HepG2 (cell line): ENCODE measurements around the gene AKNA. TPM values are rescaled to one million over a fixed set of nuclear protein-coding genes. Genes with fewer than 3 reads are reported as not detected.

Experiments used
- ATAC-seq: fragments of 200-7000 bp; cut with Tn5 transposase; 3 replicates; pipeline ENCODE4 v1.9.1; 2020; ENCODE audit warnings: mild to moderate bottlenecking, moderate library complexity
- BruUV-seq: library from RNA; stranded (reverse); fragments of 400-500 nt; replicated peaks from 2 replicates; lab custom pipeline; 2021; lab: Mats Ljungman, UMichigan
- CTCF ChIA-PET: fragments of 300-600 bp; formaldehyde crosslinking; extraction: SDS; loops from one replicate; lab custom pipeline; 2021; ENCODE audit warnings: low total read pairs, inconsistent platforms, low intra/inter-chr PET ratio; lab: Yijun Ruan, JAX
- POLR2A ChIA-PET: fragments of 350-600 bp; sonication (Branson Sonifier 250); formaldehyde crosslinking; loops from one replicate; lab custom pipeline; 2020; ENCODE audit warnings: antibody characterized with exemption, inconsistent platforms; lab: Yijun Ruan, JAX
- DNase-seq: peaks from one replicate; pipeline ENCODE4 v3.0.0-alpha.2; 2015; ENCODE audit warnings: low spot score
- FAIRE-seq: peaks from 3 replicates; lab custom pipeline; 2011; peaks lifted over from hg19 to GRCh38; lab: Jason Lieb, UNC
- H2AFZ ChIP-seq: one replicate; pipeline ENCODE4 v1.6.1; 2011; ENCODE audit warnings: low read length, inconsistent platforms
- H3K27ac ChIP-seq: fragments of 300-600 bp; 3 replicates; pipeline ENCODE4 v1.8.0; 2011; ENCODE audit warnings: mixed run types, mild to moderate bottlenecking, mixed read lengths, low read length, inconsistent platforms; ENCODE audit not compliant: insufficient read depth; ENCODE audit errors: extremely low read length
- H3K27me3 ChIP-seq, 2 experiments: fragments of 200-600 bp in 1 of 2; 2 replicates in 1 of 2; 3 replicates in 1 of 2; pipeline versions ENCODE4 v1.6.0 to v1.8.0; 2011; ENCODE audit warnings: low read length in 2 of 2, mild to moderate bottlenecking in 2 of 2, moderate library complexity in 2 of 2, inconsistent platforms in 1 of 2; ENCODE audit not compliant: insufficient read depth in 2 of 2, control insufficient read depth in 1 of 2
- H3K36me3 ChIP-seq, 2 experiments: fragments of 200-600 bp in 1 of 2; replicated peaks in 1 of 2; 2 replicates in 1 of 2; 3 replicates in 1 of 2; pipeline versions ENCODE4 v1.5.1 to v1.8.0; 2011; ENCODE audit warnings: low read length in 2 of 2, inconsistent platforms in 1 of 2; ENCODE audit not compliant: insufficient read depth in 2 of 2, control insufficient read depth in 1 of 2
- H3K4me1 ChIP-seq: 2 replicates; pipeline ENCODE4 v1.5.1; 2012; ENCODE audit warnings: low read length, inconsistent platforms; ENCODE audit not compliant: insufficient read depth
- H3K4me2 ChIP-seq: 2 replicates; pipeline ENCODE4 v1.6.0; 2011; ENCODE audit warnings: low read depth, low read length, inconsistent platforms
- H3K4me3 ChIP-seq, 3 experiments: fragments of 200-600 bp in 1 of 3; sonication (generic), shearing (Covaris generic) in 1 of 3; replicated peaks in 1 of 3; 2 replicates each; pipeline ENCODE4 v1.5.1; 2011 to 2016; ENCODE audit warnings: low read length in 3 of 3, inconsistent platforms in 2 of 3, low read depth in 2 of 3, mild to moderate bottlenecking in 2 of 3, control low read depth in 1 of 3, mixed read lengths in 1 of 3; ENCODE audit not compliant: insufficient read depth in 1 of 3
- H3K79me2 ChIP-seq: one replicate; pipeline ENCODE4 v1.6.1; 2011; ENCODE audit warnings: low read length, inconsistent platforms; ENCODE audit not compliant: insufficient read depth
- H3K9ac ChIP-seq: 2 replicates; pipeline ENCODE4 v1.6.0; 2011; ENCODE audit warnings: mild to moderate bottlenecking, low read depth, low read length, inconsistent platforms; ENCODE audit not compliant: insufficient read depth
- H3K9me3 ChIP-seq: 2 replicates; pipeline ENCODE4 v1.5.1; 2012; ENCODE audit warnings: mild to moderate bottlenecking, low read length
- H4K20me1 ChIP-seq: 2 replicates; pipeline ENCODE4 v1.6.0; 2011; ENCODE audit warnings: inconsistent platforms, mild to moderate bottlenecking, low read length, moderate library complexity; ENCODE audit not compliant: insufficient read depth
- ARID2 ChIP-seq: sonication (generic); formaldehyde crosslinking; IDR thresholded peaks from 2 replicates; pipeline ENCODE4 v1.8.1; 2022; ENCODE audit warnings: mild to moderate bottlenecking, missing genetic modification reagents, borderline replicate concordance
- ARNT ChIP-seq: fragments of 450-650 bp; IDR thresholded peaks from 2 replicates; pipeline ENCODE4 v1.6.1; 2017
- NFYC ChIP-seq: IDR thresholded peaks from 2 replicates; pipeline ENCODE4 v1.6.1; 2016; ENCODE audit warnings: missing genetic modification reagents, missing compliant biosample characterization
- SIX4 ChIP-seq: sonication (generic); formaldehyde crosslinking; IDR thresholded peaks from 2 replicates; pipeline ENCODE4 v1.4.0; 2020; ENCODE audit warnings: missing genetic modification reagents
- ZC3H13 ChIP-seq: sonication (generic); formaldehyde crosslinking; IDR thresholded peaks from 2 replicates; pipeline ENCODE4 v1.8.1; 2023; ENCODE audit warnings: mild to moderate bottlenecking, missing genetic modification reagents, moderate library complexity
- ZNF24 ChIP-seq: fragments of 450-650 bp; IDR thresholded peaks from 2 replicates; pipeline ENCODE4 v1.6.1; 2017; ENCODE audit warnings: antibody characterized with exemption, mild to moderate bottlenecking
- ZNF557 ChIP-seq: sonication (generic); formaldehyde crosslinking; IDR thresholded peaks from 2 replicates; pipeline ENCODE4 v1.4.0; 2020; ENCODE audit warnings: missing genetic modification reagents
- WGBS: methylation state at CpG from one replicate; pipeline ENCODE4 v1.1.6; 2017; ENCODE audit warnings: low lambda C conversion rate; 5-methylcytosine and 5-hydroxymethylcytosine counted together
- in situ Hi-C: cut with HindIII; loops from 2 replicates; pipeline ENCODE4 v1.10.0; 2017; ENCODE audit warnings: low pct_unique_long_range_greater_than_20kb; ENCODE audit not compliant: extremely low pct_ligation_motif_present
- intact Hi-C: fragments of 100-400 bp; cut with micrococcal nuclease; formaldehyde crosslinking; loops from one replicate; pipeline ENCODE4 v1.10.0; 2022; ENCODE audit not compliant: unreplicated experiment
- polyA plus RNA-seq, 8 experiments: library from polyadenylated mRNA; depleted of rRNA in 3 of 8; stranded (reverse) in 7 of 8; unstranded in 1 of 8; fragments of >200 nt; fragmentation: Illumina TruSeq in 4 of 8; extraction: Trizol in 4 of 8; gene quantifications; 2 replicates each; pipeline versions ENCODE4 v1.2.1 to v1.2.3, GENCODE V29; 2011 to 2016; ENCODE audit warnings: low read depth in 4 of 8, missing spikeins in 1 of 8, mixed read lengths in 1 of 8; ENCODE audit not compliant: insufficient read depth in 1 of 8
- total RNA-seq, 5 experiments: library from RNA; depleted of rRNA; stranded (reverse); fragments of >200 nt; fragmentation: Illumina TruSeq; extraction: Trizol; gene quantifications; 2 replicates each; pipeline ENCODE4 v1.2.3, GENCODE V29; 2016; ENCODE audit warnings: low read depth in 1 of 5
- TF ChIP-seq, protein P1 (sequence below): sonication (generic); formaldehyde crosslinking; IDR thresholded peaks from 2 replicates; pipeline ENCODE4 v1.5.0; 2020; ENCODE audit warnings: mild to moderate bottlenecking, missing genetic modification reagents, moderate library complexity
- TF ChIP-seq, protein P2 (sequence below): sonication (generic); formaldehyde crosslinking; IDR thresholded peaks from 2 replicates; pipeline ENCODE4 v1.5.1; 2020; ENCODE audit warnings: missing genetic modification reagents, mild to moderate bottlenecking, borderline replicate concordance
- TF ChIP-seq, protein P3 (sequence below): sonication (generic); formaldehyde crosslinking; IDR thresholded peaks from 2 replicates; pipeline ENCODE4 v1.5.1; 2020; ENCODE audit warnings: missing genetic modification reagents, mild to moderate bottlenecking, borderline replicate concordance

AKNA gene
- total and polyA plus RNA-seq, 2 of the 13 experiments (the other 11 are each of a cell fraction or from before 2014, with no cell fraction given), result 3.0 to 3.1 TPM

DNA sequence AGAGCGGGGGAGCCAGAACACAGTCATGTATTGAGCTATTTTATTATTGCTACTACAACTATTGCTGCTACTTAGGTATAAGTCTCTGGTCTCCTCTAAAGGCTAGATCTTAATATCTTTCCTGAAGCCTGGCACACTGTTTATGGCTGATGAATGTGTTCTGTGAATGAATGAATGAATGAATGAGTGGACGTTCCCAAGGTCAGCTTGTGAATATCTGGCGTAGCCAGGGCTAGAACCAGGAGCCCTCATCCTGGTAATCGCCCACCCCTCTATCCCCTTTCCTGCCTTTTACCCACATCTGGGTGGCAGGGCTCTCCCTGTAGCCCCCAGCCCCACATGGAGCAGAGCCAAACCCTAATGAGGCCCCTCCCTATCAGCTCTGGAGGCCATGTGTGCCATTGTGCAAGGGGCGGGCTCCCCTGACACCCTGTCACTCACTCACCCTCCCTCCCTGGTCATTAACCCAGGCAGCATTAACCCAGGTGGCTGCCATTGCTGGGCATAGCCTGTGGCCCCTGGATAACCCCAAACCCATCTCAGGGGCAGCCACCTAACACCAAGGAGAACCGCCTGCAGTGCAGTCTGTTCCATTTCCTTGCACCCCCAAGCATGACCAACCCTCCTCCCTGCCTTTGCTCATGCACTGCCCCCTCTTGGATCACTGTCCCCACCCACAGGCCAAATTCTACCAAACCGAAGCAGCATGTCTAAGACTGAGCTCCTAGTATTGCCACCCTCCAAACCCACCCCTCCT is 2.0 kb upstream of the AKNA start:
- WGBS, result 88% methylated on average over 7 of the region's 7 CpGs
- no peaks in the 10 kb centered on the region for H3K79me2 ChIP-seq
- no peaks in the 10 kb centered on the region for H3K36me3 ChIP-seq
- no peak for FAIRE-seq
- H2AFZ ChIP-seq, result no peak overlapping the region
- DNase-seq, result no peak
- TF ChIP-seq, protein P1, sequence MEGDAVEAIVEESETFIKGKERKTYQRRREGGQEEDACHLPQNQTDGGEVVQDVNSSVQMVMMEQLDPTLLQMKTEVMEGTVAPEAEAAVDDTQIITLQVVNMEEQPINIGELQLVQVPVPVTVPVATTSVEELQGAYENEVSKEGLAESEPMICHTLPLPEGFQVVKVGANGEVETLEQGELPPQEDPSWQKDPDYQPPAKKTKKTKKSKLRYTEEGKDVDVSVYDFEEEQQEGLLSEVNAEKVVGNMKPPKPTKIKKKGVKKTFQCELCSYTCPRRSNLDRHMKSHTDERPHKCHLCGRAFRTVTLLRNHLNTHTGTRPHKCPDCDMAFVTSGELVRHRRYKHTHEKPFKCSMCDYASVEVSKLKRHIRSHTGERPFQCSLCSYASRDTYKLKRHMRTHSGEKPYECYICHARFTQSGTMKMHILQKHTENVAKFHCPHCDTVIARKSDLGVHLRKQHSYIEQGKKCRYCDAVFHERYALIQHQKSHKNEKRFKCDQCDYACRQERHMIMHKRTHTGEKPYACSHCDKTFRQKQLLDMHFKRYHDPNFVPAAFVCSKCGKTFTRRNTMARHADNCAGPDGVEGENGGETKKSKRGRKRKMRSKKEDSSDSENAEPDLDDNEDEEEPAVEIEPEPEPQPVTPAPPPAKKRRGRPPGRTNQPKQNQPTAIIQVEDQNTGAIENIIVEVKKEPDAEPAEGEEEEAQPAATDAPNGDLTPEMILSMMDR (CRISPR knock-in tag), result 0 out of 2 replicates have a peak, but pooled peaks have one; percentile 3
- TF ChIP-seq ARNT, result no peak
- TF ChIP-seq ZNF24, result 0 out of 2 replicates have a peak, but pooled peaks have one; percentile 40
- no peak overlapping the region for H3K9ac ChIP-seq
- ChIA-PET CTCF (no interaction called here), POLR2A (interaction anchor here (1.2 kb wide), 1 partner anchor 9 kb away, joined by 3 read pairs; no protein-coding TSS in a partner anchor)
- H3K27ac ChIP-seq, result no peak overlapping the region
- no peak overlapping the region for H3K4me2 ChIP-seq
- ATAC-seq, result no peak
- intact Hi-C loops, result loop anchor here (5.0 kb wide), 1 partner anchor 52 kb away; no protein-coding TSS in a partner anchor
- no peak overlapping the region for H3K4me3 ChIP-seq
- H3K9me3 ChIP-seq, result no peaks in the 10 kb centered on the region
- in situ Hi-C loops, result no loop called here
- 0 out of 2 replicates have a peak, but pooled peaks cover 5% of the 10 kb centered on the region for H4K20me1 ChIP-seq
- BruUV-seq, result no TSS peak
- H3K27me3 ChIP-seq, result no peaks in the 10 kb centered on the region
- H3K4me1 ChIP-seq, result peaks cover 40% of the 10 kb centered on the region

DNA sequence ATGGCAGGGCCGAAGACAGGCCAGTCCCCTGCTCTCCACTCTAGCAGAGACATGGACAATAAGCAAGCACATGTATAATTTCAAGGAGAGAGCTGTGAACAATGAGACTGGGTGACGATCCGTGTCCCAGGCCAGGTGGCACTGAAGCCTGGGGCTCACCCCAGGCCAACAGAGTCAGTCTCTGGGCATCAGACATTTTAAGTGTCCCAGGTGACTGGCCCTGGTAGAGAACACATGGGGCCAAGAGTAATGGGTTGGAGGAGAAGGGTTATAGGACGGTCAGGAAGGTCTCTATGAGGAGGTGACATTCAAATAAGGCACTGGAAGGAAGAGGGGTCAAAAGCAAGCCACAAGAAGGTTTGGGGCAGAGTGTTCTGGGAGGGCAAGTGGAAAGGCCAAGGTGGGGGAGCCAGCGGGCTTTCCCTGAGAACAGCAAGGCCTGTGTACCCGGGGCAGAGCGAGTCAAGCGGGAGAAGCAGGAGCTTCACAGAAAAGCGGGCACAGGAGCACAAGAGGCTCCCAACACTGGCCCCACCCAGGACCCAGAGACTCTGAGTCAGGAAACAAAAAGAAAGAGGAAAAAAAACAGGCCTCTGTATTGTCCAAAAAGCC is 1.1 kb upstream of the AKNA start:
- Histone ChIP-seq H3K79me2 (no peaks in the 10 kb centered on the region), H4K20me1 (0 out of 2 replicates have a peak, but pooled peaks cover 5% of the 10 kb centered on the region), H3K27ac (no peak overlapping the region), H2AFZ (no peak overlapping the region), H3K9ac (no peak overlapping the region), H3K4me3 (no peak overlapping the region), H3K36me3 (no peaks in the 10 kb centered on the region), H3K27me3 (no peaks in the 10 kb centered on the region), H3K4me2 (no peak overlapping the region), H3K4me1 (peaks cover 40% of the 10 kb centered on the region), H3K9me3 (no peaks in the 10 kb centered on the region)
- DNase-seq (no peak), ATAC-seq (no peak), FAIRE-seq (no peak)
- in situ Hi-C loops, result no loop called here
- 94% methylated on average over 7 of the region's 9 CpGs for WGBS
- POLR2A ChIA-PET, result interaction anchor here (3.4 kb wide), 1 partner anchor 9 kb away, joined by 24 read pairs; no protein-coding TSS in a partner anchor
- intact Hi-C loops, result loop anchor here (5.0 kb wide), 1 partner anchor 52 kb away; no protein-coding TSS in a partner anchor
- BruUV-seq, result no TSS peak
- CTCF ChIA-PET, result no interaction called here
- TF ChIP-seq, protein P2, sequence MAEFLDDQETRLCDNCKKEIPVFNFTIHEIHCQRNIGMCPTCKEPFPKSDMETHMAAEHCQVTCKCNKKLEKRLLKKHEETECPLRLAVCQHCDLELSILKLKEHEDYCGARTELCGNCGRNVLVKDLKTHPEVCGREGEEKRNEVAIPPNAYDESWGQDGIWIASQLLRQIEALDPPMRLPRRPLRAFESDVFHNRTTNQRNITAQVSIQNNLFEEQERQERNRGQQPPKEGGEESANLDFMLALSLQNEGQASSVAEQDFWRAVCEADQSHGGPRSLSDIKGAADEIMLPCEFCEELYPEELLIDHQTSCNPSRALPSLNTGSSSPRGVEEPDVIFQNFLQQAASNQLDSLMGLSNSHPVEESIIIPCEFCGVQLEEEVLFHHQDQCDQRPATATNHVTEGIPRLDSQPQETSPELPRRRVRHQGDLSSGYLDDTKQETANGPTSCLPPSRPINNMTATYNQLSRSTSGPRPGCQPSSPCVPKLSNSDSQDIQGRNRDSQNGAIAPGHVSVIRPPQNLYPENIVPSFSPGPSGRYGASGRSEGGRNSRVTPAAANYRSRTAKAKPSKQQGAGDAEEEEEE (CRISPR knock-in tag), result no peak
- TF ChIP-seq NFYC (CRISPR knock-in tag), result no peak
- no peak for TF ChIP-seq ZNF557 (CRISPR knock-in tag)
- TF ChIP-seq, protein P3, sequence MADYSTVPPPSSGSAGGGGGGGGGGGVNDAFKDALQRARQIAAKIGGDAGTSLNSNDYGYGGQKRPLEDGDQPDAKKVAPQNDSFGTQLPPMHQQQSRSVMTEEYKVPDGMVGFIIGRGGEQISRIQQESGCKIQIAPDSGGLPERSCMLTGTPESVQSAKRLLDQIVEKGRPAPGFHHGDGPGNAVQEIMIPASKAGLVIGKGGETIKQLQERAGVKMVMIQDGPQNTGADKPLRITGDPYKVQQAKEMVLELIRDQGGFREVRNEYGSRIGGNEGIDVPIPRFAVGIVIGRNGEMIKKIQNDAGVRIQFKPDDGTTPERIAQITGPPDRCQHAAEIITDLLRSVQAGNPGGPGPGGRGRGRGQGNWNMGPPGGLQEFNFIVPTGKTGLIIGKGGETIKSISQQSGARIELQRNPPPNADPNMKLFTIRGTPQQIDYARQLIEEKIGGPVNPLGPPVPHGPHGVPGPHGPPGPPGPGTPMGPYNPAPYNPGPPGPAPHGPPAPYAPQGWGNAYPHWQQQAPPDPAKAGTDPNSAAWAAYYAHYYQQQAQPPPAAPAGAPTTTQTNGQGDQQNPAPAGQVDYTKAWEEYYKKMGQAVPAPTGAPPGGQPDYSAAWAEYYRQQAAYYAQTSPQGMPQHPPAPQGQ (CRISPR knock-in tag), result no peak
- TF ChIP-seq ARID2 (CRISPR knock-in tag), result no peak
- TF ChIP-seq ZC3H13 (CRISPR knock-in tag), result no peak
- TF ChIP-seq SIX4 (CRISPR knock-in tag), result no peak
